ENCODE data around the gene ARHGDIA.
A peak's percentile ranks its signal among the peaks of the same experiment; 100 is the strongest.

The ARHGDIA gene

GRCh38 chr17:81885869-81886548 is 14.9 kb upstream of the ARHGDIA start:
- DNase-seq: no peak

DNA sequence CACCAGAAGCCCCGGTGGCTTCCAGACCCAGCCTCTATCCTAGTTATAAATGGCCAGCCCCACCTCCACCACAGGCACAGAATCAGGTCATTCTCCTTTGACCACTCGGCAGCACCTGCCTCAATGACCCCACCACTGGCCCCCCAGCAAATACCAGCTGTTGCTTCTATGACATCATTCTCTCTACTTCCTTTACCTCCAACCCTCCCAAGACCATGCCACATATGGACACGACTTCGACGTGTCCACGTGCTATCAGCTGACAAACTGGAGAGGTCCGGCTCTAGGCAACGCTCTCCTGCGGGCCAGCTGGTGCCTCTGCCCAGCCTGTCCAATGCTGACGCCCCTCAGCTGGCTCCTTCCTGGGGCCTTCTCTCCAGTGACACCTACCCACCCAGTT is 14.3 kb upstream of the ARHGDIA start:
- no peak for DNase-seq

- no peak for DNase-seq
Measured at GRCh38 chr17:81884968-81885367, 13.8 kb upstream of the ARHGDIA start.

GRCh38 chr17:81884520-81884919 is 13.4 kb upstream of the ARHGDIA start:
- DNase-seq: no peak

DNA sequence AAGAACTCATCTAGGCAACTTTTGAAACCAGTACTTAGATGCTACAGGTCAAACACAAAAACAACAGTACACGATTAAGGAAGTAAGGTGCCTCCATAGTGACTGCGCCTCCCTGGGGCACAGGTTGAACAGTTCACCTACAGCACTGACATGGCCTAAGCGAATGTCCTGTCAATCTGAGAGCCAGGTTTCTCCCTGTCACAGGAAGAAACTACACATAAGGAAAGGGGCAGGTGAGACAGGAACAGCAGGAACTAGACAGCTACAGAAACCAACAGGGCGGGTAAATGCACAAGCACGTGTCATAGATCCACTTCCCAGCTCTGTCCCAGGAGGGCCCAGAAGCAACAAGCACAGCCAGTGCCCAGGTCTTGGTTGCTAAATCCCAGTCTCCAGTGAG is 8.0 kb upstream of the ARHGDIA start:
- no peak for DNase-seq

GRCh38 chr17:81878294-81878693 is 7.2 kb upstream of the ARHGDIA start:
- no peak for DNase-seq

- no peak for DNase-seq
Measured at GRCh38 chr17:81877569-81877968, 6.4 kb upstream of the ARHGDIA start.

DNA sequence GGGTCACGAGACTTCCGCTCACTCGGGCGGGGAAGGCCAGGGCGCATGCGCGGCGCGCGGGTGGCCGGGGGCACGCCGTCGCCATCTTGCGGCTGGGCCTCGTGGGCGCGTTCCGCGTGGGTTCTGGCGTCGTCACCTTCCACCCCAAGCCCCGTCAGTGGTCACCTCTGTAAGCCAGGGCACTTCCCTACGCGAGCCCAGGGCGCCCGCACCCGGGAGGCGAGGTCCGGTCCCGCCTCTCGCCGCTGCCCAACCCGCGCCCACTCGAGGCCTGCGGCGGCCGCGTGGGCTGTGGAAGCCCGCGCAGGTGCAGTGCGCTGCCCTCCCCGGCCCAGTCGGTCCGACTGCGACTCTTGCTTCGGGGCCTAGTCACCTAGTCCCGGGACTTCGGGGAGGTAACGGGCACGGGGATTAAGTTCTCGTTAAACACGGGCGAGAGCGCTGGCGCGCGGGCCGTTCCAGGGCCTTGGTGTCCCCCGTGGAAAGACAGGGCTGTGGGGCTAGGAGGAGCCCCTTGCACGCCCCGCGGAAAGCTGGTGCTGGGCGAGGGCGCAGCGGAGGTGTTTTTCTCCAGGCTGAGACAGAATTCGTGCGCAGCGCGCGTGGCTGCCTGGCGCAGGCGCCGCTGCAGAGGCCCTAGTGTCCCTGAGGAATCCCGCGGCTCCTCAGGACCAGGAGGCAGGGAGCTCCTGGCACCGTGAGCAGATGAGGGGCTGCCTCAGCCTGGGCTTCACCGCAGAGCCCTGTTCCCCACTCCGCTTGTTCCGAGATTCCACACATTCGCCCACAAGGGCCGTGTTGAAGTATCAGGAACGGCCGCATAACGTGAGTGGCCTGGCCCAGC is 472 bp upstream of the ARHGDIA start:
- peak; percentile 89 for DNase-seq

DNA sequence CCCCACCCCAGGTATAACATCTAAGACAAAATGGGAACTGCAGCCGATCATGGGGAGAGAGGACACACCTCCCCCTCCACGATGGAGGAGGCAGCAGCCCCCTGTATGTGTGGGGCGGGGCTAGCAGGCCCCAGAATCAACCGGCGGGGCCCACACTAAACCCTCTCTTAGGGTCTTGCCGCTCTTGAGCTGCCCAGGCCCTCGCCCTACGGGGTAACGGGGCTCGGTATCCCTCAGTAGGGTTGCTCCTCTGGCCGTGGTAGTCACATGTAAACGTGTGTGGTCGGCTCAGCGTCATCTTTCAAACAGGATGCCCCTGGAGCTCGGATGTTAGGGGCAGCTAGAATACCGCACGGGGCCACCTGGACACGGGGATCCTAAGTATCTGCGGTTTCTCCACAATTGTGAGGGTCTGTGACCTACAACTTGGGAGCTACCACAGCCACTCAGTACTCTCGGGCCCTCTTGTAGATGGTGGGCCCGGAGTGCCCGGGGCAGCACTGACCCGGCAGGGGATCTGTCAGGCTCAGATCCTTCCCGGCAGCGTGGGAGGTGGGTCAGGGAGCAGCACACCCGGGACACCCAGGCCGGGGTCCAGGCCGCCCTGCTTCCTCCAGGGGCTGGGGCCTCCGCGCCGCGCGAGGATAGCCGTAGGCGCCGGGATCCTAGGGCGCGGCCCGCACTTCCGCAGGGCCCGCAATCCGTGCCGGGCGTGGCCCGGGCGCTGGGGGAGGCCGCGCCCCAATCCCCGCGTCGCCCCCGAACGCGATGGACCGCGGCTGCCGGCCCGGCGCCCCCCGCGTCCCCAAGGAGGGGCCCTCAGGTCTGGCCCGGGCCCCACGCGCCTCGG is 781 bp downstream of the ARHGDIA start:
- DNase-seq: peak; percentile 57

- no peak for DNase-seq
Measured at GRCh38 chr17:81869221-81870130, 1.7 kb downstream of the ARHGDIA start.

DNA sequence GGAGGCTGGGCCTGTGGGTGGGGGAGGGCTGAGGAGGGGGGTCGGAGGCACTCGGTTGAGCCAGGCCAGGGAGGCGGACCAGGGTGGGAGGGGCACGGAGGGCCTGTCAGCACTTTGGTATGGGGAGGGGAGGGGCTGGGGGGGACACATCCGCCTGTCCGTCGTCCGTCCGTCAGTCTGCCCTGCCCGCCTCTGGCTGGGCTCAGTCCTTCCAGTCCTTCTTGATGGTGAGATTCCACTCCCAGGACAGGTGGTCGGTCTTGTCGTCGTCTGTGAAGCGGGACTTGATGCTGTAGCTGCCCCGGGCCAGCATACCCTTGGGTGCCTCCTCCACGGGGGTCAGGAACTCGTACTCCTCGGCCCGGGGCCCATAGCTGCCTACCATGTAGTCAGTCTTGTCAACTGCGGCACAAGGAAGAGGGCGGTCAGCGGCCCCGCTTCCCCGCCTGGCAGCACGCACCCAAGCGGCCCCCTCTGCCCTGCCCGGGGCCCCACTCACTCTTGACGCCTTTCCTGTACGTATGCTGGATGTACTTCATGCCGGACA is 2.4 kb downstream of the ARHGDIA start:
- DNase-seq: no peak

- DNase-seq: no peak
Measured at GRCh38 chr17:81867991-81868673, 3.0 kb downstream of the ARHGDIA start.

DNA sequence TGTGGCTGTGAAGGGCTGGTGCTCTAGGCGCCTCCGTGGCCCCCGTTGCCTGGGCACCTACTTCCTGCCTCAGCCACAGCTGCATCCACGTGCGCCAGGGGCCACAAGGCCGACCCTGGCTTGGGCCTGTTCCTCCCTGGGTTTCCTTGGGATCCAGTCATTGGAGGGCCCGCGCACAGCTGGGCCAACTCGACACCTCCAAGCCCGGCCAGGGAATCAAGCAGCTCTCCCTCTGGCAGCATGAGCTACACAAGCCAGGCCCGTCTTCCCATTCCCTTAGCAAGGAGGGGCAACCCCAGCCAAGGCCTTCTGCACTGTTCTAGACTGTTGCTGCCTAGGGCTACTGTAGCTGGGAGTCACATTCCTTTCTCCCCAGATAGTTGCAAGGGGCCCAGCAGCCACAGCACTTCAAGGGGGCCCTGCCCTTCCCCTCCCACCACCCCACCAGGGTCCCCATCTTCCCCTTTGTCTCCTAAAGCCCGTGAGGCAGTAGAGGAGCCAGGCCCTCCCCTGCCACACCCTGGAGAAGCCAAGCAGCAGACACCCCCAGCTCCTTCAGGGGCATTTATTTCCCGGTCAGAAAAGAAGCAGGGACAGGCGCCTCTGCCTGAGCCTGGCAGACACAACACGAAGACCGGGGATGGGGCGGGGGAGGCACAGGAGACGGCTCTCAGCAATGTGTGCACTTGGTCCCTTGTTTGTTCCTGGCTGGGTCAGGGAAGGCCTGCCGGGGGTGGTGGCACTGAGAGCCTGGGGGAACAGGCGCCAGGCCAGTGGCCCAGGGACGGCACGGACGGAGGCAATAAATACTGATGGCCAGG is 3.8 kb downstream of the ARHGDIA start:
- no peak for DNase-seq

DNA sequence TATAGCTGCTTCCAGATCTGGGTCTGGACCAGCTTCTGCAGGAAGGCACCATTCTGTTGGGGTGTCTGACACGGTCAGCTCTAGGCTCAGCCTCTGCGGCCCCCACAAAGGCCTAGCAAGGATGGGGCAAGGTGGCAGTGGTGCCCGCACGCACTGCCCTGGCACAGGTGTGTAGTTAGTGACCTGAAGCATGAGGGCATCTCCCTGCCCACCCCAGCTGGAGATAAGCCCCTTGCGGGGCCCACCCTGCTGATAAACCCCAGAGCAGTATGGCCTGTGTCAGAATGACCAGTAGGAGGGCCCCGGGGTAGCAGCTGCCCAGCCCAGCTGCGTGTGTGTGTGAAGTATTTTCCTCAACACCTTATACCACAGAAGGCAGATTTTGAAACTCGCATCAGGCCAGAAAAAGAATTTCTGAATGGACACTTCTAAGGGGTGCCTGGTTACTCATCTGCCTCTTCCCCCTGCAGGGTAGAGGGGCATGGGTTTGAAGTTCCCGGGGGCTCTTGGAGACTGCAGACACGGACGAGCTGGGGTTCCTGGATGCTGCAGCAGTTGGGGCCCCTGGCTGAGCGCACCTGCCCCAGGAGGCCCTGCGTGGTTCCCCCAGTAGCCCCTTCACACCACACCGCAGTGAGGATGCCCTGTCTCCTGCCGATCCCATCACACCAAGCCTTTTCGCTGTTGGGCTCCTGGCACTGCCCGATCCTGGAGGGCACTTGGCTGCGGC is 4.5 kb downstream of the ARHGDIA start:
- DNase-seq: no peak

GRCh38 chr17:81865733-81866439 is 5.3 kb downstream of the ARHGDIA start:
- no peak for DNase-seq

DNA sequence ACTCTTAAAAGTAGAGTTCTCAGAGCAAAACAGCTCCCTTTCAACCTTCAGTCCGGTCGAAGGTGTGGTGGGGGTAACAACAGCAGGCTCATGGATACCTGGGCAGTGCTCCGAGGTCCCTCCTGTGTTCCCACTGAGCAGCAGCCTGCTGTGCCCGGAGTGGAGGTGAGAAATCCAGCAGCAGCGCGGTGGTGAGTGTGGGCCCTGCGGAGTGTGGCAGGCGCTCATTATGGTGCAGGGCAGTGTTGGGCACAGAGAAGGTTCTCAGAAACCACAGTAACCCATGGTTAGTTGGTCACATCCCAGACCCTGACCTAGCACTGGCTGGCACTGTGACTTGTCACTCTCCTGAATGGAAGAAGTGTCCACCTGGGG is 5.8 kb downstream of the ARHGDIA start:
- no peak for DNase-seq

GRCh38 chr17:81863833-81864768 is 7.0 kb downstream of the ARHGDIA start:
- no peak for DNase-seq

GRCh38 chr17:81863123-81863675 is 7.9 kb downstream of the ARHGDIA start:
- DNase-seq: no peak
